RWPE1 (cell line): Measurements from ENCODE around the gene GPBP1.
"Not testable (repeated sequence)": the region's sequence is repeated elsewhere in the genome, so short reads cannot be mapped to it uniquely, and the experiment has no call there.

Experiments
- CTCF ChIA-PET: fragments of 350-600 bp; sonication (Branson Sonifier 250); formaldehyde crosslinking; extraction: SDS; loops from one replicate; lab custom pipeline; 2021; lab: Yijun Ruan, JAX
- POLR2A ChIA-PET: fragments of 400-600 bp; formaldehyde crosslinking; extraction: SDS; loops from one replicate; lab custom pipeline; 2020; ENCODE audit warnings: antibody characterized with exemption; ENCODE audit not compliant: low non-redundant PET; lab: Yijun Ruan, JAX
- DNase-seq: peaks from one replicate; pipeline ENCODE4 v3.0.0; 2012; ENCODE audit warnings: low spot score
- H3K27ac ChIP-seq: fragments of 450-650 bp; 2 replicates; pipeline ENCODE4 v1.5.1; 2017
- TF ChIP-seq, protein P1 (sequence below): fragments of 450-650 bp; conservative IDR thresholded peaks from 2 replicates; pipeline ENCODE4 v1.5.1; 2017; ENCODE audit warnings: low read depth, mild to moderate bottlenecking

Gene GPBP1

DNA sequence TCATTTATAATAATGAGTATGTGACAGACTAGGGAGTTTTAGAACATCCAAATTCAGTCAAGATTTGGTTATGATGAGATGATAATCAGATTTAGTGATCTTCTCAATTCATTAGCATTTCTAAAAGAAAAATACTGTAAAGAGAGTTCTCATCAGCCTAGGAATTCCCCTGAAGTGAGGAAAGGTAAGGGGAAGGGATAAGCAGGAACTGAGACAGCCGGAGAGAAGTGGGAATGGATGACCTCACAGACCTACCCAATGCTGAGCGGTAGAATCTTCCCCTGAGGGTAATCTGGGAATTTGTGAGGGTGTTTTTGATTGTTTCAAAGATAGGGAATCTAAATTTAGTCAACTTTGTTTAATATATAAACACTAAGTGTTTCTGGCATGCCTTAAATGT, 16.7 kb upstream of the GPBP1 start:
- ChIA-PET CTCF (no interaction called here), POLR2A (no interaction called here)
- TF ChIP-seq, protein P1, sequence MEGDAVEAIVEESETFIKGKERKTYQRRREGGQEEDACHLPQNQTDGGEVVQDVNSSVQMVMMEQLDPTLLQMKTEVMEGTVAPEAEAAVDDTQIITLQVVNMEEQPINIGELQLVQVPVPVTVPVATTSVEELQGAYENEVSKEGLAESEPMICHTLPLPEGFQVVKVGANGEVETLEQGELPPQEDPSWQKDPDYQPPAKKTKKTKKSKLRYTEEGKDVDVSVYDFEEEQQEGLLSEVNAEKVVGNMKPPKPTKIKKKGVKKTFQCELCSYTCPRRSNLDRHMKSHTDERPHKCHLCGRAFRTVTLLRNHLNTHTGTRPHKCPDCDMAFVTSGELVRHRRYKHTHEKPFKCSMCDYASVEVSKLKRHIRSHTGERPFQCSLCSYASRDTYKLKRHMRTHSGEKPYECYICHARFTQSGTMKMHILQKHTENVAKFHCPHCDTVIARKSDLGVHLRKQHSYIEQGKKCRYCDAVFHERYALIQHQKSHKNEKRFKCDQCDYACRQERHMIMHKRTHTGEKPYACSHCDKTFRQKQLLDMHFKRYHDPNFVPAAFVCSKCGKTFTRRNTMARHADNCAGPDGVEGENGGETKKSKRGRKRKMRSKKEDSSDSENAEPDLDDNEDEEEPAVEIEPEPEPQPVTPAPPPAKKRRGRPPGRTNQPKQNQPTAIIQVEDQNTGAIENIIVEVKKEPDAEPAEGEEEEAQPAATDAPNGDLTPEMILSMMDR: no peak
- no peak overlapping the region for H3K27ac ChIP-seq
- no peak for DNase-seq

DNA sequence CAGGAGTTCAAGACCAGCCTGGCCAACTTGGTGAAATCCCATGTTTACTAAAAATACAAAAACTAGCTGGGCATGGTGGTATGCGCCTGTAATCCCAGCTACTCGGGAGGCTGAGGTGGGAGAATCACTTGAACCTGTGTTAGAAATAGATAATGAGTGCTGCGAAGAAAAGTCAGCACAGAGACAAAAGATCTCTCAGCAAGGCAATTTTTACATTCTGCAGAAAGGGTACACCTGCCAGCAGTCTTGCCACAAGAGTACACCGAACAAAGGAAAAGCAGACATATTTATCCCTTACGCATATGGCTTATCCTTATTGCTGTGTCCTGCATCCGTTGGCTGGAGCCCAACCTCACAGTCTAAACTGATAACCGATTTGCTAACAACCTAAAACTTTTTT, 16.2 kb upstream of the GPBP1 start:
- H3K27ac ChIP-seq: no peak overlapping the region
- TF ChIP-seq, protein P1: no peak
- ChIA-PET CTCF (no interaction called here), POLR2A (no interaction called here)
- DNase-seq: no peak

- no peak for DNase-seq
- TF ChIP-seq, protein P1: no peak
- POLR2A ChIA-PET: no interaction called here
- CTCF ChIA-PET: interaction anchor here (0.6 kb wide), 2 partner anchors 167 to 1514 kb away, joined by 3 to 4 read pairs; no protein-coding TSS in a partner anchor
- H3K27ac ChIP-seq: no peak overlapping the region
Measured at GRCh38 chr5:57163553-57164006, 10.3 kb upstream of the GPBP1 start.

GRCh38 chr5:57164124-57164523, 9.7 kb upstream of the GPBP1 start:
- TF ChIP-seq, protein P1: no peak
- POLR2A ChIA-PET: no interaction called here
- CTCF ChIA-PET: no interaction called here
- no peak for DNase-seq
- H3K27ac ChIP-seq: no peak overlapping the region

DNA sequence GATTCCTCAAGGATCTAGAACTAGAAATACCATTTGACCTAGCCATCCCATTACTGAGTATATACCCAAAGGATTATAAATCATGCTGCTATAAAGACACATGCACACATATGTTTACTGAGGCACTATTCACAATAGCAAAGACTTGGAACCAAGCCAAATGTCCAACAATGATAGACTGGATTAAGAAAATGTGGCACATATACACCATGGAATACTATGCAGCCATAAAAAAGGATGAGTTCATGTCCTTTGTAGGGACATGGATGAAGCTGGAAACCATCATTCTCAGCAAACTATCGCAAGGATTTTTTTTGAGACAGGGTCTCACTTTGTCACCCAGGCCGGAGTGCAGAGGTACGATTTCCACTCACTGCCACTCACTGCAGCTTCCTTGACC, 8.7 kb upstream of the GPBP1 start:
- POLR2A ChIA-PET, DNase-seq, H3K27ac ChIP-seq, CTCF ChIA-PET: not testable (repeated sequence)

DNA sequence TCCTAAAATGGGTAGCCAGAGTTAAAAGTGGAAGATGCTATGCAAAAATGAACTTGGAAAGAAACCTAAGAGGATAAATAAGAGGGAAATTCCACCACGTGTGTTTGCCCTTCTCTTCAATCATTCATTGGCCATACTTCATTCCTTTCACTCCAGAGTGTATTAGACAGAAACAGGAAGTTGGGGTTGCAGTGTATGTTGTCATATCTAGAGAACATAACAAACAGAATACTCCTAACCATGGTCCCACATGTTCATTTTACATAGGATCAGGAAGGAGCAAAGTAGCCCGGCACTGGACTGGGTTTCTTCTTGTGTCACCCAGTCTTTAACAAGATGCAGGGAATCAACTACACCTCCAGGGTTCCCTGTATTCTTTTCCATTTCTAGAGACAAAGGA, 7.6 kb upstream of the GPBP1 start:
- ChIA-PET CTCF (no interaction called here), POLR2A (no interaction called here)
- DNase-seq: no peak
- H3K27ac ChIP-seq: no peak overlapping the region
- TF ChIP-seq, protein P1: no peak

GRCh38 chr5:57167201-57167600, 6.7 kb upstream of the GPBP1 start:
- TF ChIP-seq, protein P1: no peak
- H3K27ac ChIP-seq: no peak overlapping the region
- ChIA-PET CTCF (no interaction called here), POLR2A (no interaction called here)
- no peak for DNase-seq

DNA sequence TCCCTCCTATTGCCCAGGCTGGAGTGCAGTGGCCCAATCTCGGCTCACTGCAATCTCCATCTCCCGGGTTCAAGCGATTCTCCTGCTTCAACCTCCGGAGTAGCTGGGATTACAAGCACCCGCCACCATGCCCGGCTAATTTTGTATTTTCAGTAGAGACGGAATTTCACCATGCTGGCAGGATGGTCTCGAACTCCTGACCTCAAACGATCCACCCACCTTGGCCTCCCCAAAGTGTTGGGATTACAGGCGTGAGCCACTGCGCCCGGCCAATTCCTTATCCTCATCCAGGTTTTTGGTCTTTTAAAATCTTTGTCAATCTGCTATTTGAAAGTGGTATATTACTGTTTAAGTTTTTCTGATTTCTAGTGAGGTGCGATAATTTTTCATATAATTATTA, 3.7 kb upstream of the GPBP1 start:
- DNase-seq, H3K27ac ChIP-seq, POLR2A ChIA-PET: not testable (repeated sequence)
- CTCF ChIA-PET: interaction anchor here (0.6 kb wide), 1 partner anchor 87 kb away, joined by 4 read pairs; no protein-coding TSS in a partner anchor
